OCI-LY7 (cell line): Measurements from ENCODE around the gene CCL22. TPM values are rescaled to one million over a fixed set of nuclear protein-coding genes. Genes with fewer than 3 reads are reported as not detected.

Experiments used
- BruUV-seq: library from RNA; stranded (reverse); fragments of 400-500 nt; replicated peaks from 2 replicates; lab custom pipeline; 2021; lab: Mats Ljungman, UMichigan
- CTCF ChIA-PET: fragments of 300-600 bp; sonication (Branson Sonifier 250); formaldehyde crosslinking; loops from one replicate; lab custom pipeline; 2022; ENCODE audit warnings: antibody characterized with exemption; ENCODE audit not compliant: unreplicated experiment; lab: Charles Lee
- POLR2A ChIA-PET: fragments of 300-600 bp; sonication (Branson Sonifier 250); formaldehyde crosslinking; loops from one replicate; lab custom pipeline; 2022; ENCODE audit warnings: antibody characterized with exemption; lab: Charles Lee
- DNase-seq: peaks from one replicate; pipeline ENCODE4 v3.0.0-alpha.2; 2015; ENCODE audit warnings: low spot score
- H2AFZ ChIP-seq: fragments of 200-600 bp; sonication (generic), shearing (Covaris generic); 2 replicates; pipeline ENCODE4 v1.6.1; 2014; ENCODE audit warnings: mild to moderate bottlenecking, antibody characterized with exemption, low read length, moderate library complexity
- H3K27ac ChIP-seq: fragments of 200-600 bp; sonication (generic); 2 replicates; pipeline ENCODE4 v1.5.1; 2014; ENCODE audit warnings: mixed run types, low read depth, mild to moderate bottlenecking, moderate library complexity, low read length, inconsistent platforms; ENCODE audit not compliant: poor library complexity, severe bottlenecking
- H3K36me3 ChIP-seq: fragments of 200-600 bp; sonication (generic); 2 replicates; pipeline ENCODE4 v1.6.1; 2014; ENCODE audit warnings: mild to moderate bottlenecking, antibody characterized with exemption, low read length, moderate library complexity, mixed read lengths; ENCODE audit not compliant: insufficient read depth
- H3K4me1 ChIP-seq: fragments of 200-600 bp; sonication (generic); 2 replicates; pipeline ENCODE4 v1.5.1; 2014; ENCODE audit warnings: mild to moderate bottlenecking, low read length; ENCODE audit not compliant: insufficient read depth, poor library complexity, severe bottlenecking
- H3K4me2 ChIP-seq: fragments of 200-600 bp; sonication (generic); 2 replicates; pipeline ENCODE4 v1.6.1; 2014; ENCODE audit warnings: mild to moderate bottlenecking, low read length
- H3K4me3 ChIP-seq: fragments of 200-600 bp; sonication (generic); 2 replicates; pipeline ENCODE4 v1.5.1; 2014; ENCODE audit warnings: mild to moderate bottlenecking, low read depth, low read length; ENCODE audit not compliant: poor library complexity, severe bottlenecking
- H3K79me2 ChIP-seq: fragments of 200-600 bp; sonication (generic); 2 replicates; pipeline ENCODE4 v1.6.1; 2016; ENCODE audit warnings: low read depth, mild to moderate bottlenecking, low read length, moderate library complexity, mixed read lengths; ENCODE audit not compliant: insufficient read depth
- H3K9me2 ChIP-seq: fragments of 200-600 bp; sonication (generic); 2 replicates; pipeline ENCODE4 v1.6.1; 2016; ENCODE audit warnings: mild to moderate bottlenecking, low read length, mixed read lengths; ENCODE audit not compliant: insufficient read depth
- H3K9me3 ChIP-seq: fragments of 200-600 bp; sonication (generic); 2 replicates; pipeline ENCODE4 v1.6.1; 2014; ENCODE audit warnings: mild to moderate bottlenecking, mixed run types, low read length, mixed read lengths
- H4K20me1 ChIP-seq: fragments of 200-600 bp; sonication (generic); 2 replicates; pipeline ENCODE4 v1.6.1; 2014; ENCODE audit warnings: mild to moderate bottlenecking, antibody characterized with exemption, low read length, moderate library complexity, mixed read lengths; ENCODE audit not compliant: insufficient read depth
- CTCF ChIP-seq: fragments of 200-600 bp; sonication (generic); conservative IDR thresholded peaks from 2 replicates; pipeline ENCODE4 v1.5.1; 2014; ENCODE audit warnings: mild to moderate bottlenecking, antibody characterized with exemption, low read length, moderate library complexity, mixed read lengths
- EZH2phosphoT487 ChIP-seq: fragments of 200-600 bp; sonication (generic); IDR thresholded peaks from 2 replicates; pipeline ENCODE4 v1.6.1; 2018; ENCODE audit warnings: low read depth, borderline replicate concordance, mild to moderate bottlenecking, mixed run types, antibody characterized with exemption, low read length, moderate library complexity, mixed read lengths
- intact Hi-C: fragments of 100-400 bp; cut with micrococcal nuclease; formaldehyde crosslinking; loops from one replicate; pipeline ENCODE4 v1.10.0; 2022; ENCODE audit not compliant: unreplicated experiment
- total RNA-seq, 2 experiments: library from RNA; depleted of rRNA in 1 of 2; stranded (reverse); fragments of >200 nt in 1 of 2; shearing (Covaris generic) in 1 of 2; gene quantifications; 2 replicates each; pipeline ENCODE4 v1.2.3, GENCODE V29; 2014 to 2022

Gene CCL22
- total RNA-seq, 2 experiments from 2014 or later: not detected

- H3K4me3 ChIP-seq: no peak overlapping the region
- DNase-seq: no peak
- no peak overlapping the region; the same call in 1 of the 2 replicates for H2AFZ ChIP-seq
- no peaks in the 10 kb centered on the region for H3K79me2 ChIP-seq
- no peak overlapping the region for H3K27ac ChIP-seq
- H3K9me3 ChIP-seq: no peaks in the 10 kb centered on the region
- no TSS peak for BruUV-seq
- POLR2A ChIA-PET: interaction anchor here (0.9 to 1.3 kb wide), 4 partner anchors 10 to 113 kb away, joined by 3 to 4 read pairs (median 3); partner anchors contain the start of genes CIAPIN1 and COQ9
- peaks cover 31% of the 10 kb centered on the region for H3K4me1 ChIP-seq
- H4K20me1 ChIP-seq: no peaks in the 10 kb centered on the region
- no peaks in the 10 kb centered on the region for H3K9me2 ChIP-seq
- CTCF ChIA-PET: interaction anchor here (0.6 to 1.2 kb wide), 3 partner anchors 50 to 199 kb away, joined by 3 to 5 read pairs (median 3); partner anchors contain the start of gene POLR2C
- H3K4me2 ChIP-seq: peak overlapping the region; percentile 63
- H3K36me3 ChIP-seq: no peaks in the 10 kb centered on the region
- intact Hi-C loops: loop anchor here (10.0 kb wide), 2 partner anchors 228 to 232 kb away; partner anchors contain the start of genes PSME3IP1 and RSPRY1
- no peak for TF ChIP-seq CTCF
- TF ChIP-seq EZH2phosphoT487: no peak
These were observed 54.0 kb downstream of the CCL22 start for GRCh38 chr16:57412584-57412983.

GRCh38 chr16:57413301-57413730, 54.7 kb downstream of the CCL22 start:
- POLR2A ChIA-PET: interaction anchor here (0.5 to 1.3 kb wide), 6 partner anchors 9 to 114 kb away, joined by 3 to 5 read pairs (median 3); partner anchors contain the start of genes CIAPIN1 and COQ9
- no TSS peak for BruUV-seq
- Histone ChIP-seq H3K27ac (peak overlapping the region; percentile 69), H3K36me3 (no peaks in the 10 kb centered on the region), H3K4me3 (peak overlapping the region; percentile 0), H3K9me2 (no peaks in the 10 kb centered on the region), H2AFZ (peak overlapping the region; percentile 68; the same call in 1 of the 2 replicates), H4K20me1 (no peaks in the 10 kb centered on the region), H3K9me3 (no peaks in the 10 kb centered on the region), H3K4me2 (peak overlapping the region; percentile 63), H3K79me2 (no peaks in the 10 kb centered on the region), H3K4me1 (peaks cover 31% of the 10 kb centered on the region)
- CTCF ChIA-PET: interaction anchor here (0.6 to 1.2 kb wide), 4 partner anchors 24 to 200 kb away, joined by 3 to 6 read pairs (median 4); partner anchors contain the start of gene POLR2C
- TF ChIP-seq EZH2phosphoT487 (no peak), CTCF (no peak)
- intact Hi-C loops: loop anchor here (1.0 to 10.0 kb wide), 3 partner anchors 113 to 231 kb away; partner anchors contain the start of genes PSME3IP1 and RSPRY1
- DNase-seq: peak; percentile 94
